Neural cell (in vitro differentiated cells): Measurements from ENCODE around the gene TMEM9. TPM values are rescaled to one million over a fixed set of nuclear protein-coding genes. Genes with fewer than 3 reads are reported as not detected.
"Not testable (repeated sequence)": the region's sequence is repeated elsewhere in the genome, so short reads cannot be mapped to it uniquely, and the experiment has no call there.

Source experiments
- H2AFZ ChIP-seq: fragments of 200-600, 300-800 bp; sonication (generic), shearing (Covaris generic); 2 replicates; pipeline ENCODE4 v1.6.0; 2014; ENCODE audit warnings: low read depth, mild to moderate bottlenecking, antibody characterized with exemption, low read length, moderate library complexity
- H3F3A ChIP-seq: fragments of 200-600 bp; shearing (Covaris generic); 2 replicates; pipeline ENCODE4 v1.6.1; 2016; ENCODE audit warnings: mild to moderate bottlenecking, moderate library complexity, mixed read lengths, antibody characterized with exemption, low read length; ENCODE audit not compliant: insufficient read depth, poor library complexity, severe bottlenecking
- H3K27ac ChIP-seq: fragments of 200-600, 300-800 bp; sonication (generic), shearing (Covaris generic); 2 replicates; pipeline ENCODE4 v1.5.1; 2014; ENCODE audit warnings: mild to moderate bottlenecking, low read length, moderate library complexity
- H3K27me3 ChIP-seq: fragments of 300-800, 200-600 bp; sonication (generic), shearing (Covaris generic); 2 replicates; pipeline ENCODE4 v1.6.0; 2014; ENCODE audit warnings: mild to moderate bottlenecking, low read depth, low read length, moderate library complexity; ENCODE audit not compliant: insufficient read depth
- H3K36me3 ChIP-seq: fragments of 300-800, 200-600 bp; sonication (generic), shearing (Covaris generic); 2 replicates; pipeline ENCODE4 v1.5.1; 2014; ENCODE audit warnings: mild to moderate bottlenecking, antibody characterized with exemption, low read length, moderate library complexity; ENCODE audit not compliant: insufficient read depth
- H3K4me2 ChIP-seq: fragments of 300-800, 200-600 bp; sonication (generic), shearing (Covaris generic); 2 replicates; pipeline ENCODE4 v1.6.0; 2014; ENCODE audit warnings: mild to moderate bottlenecking, low read length
- H3K4me3 ChIP-seq: fragments of 300-800, 200-600 bp; sonication (generic), shearing (Covaris generic); 2 replicates; pipeline ENCODE4 v1.5.1; 2014; ENCODE audit warnings: mild to moderate bottlenecking, low read length, moderate library complexity
- H3K79me2 ChIP-seq: fragments of 200-600 bp; shearing (Covaris generic); replicated peaks from 2 replicates; pipeline ENCODE4 v1.6.0; 2014; ENCODE audit warnings: mild to moderate bottlenecking, low read length, moderate library complexity; ENCODE audit not compliant: insufficient read depth
- H3K9ac ChIP-seq: fragments of 300-800, 200-600 bp; sonication (generic), shearing (Covaris generic); 2 replicates; pipeline ENCODE4 v1.6.1; 2016; ENCODE audit warnings: mild to moderate bottlenecking, low read length, mixed read lengths
- H3K9me2 ChIP-seq: fragments of 200-600 bp; shearing (Covaris generic); 2 replicates; pipeline ENCODE4 v1.6.1; 2016; ENCODE audit warnings: mild to moderate bottlenecking, low read length, mixed read lengths; ENCODE audit not compliant: insufficient read depth
- H3K9me3 ChIP-seq: fragments of 200-600, 300-800 bp; sonication (generic), shearing (Covaris generic); 2 replicates; pipeline ENCODE4 v1.6.1; 2016; ENCODE audit warnings: mild to moderate bottlenecking, mixed run types, low read length, moderate library complexity, mixed read lengths
- H4K20me1 ChIP-seq: fragments of 200-600 bp; shearing (Covaris generic); 2 replicates; pipeline ENCODE4 v1.6.1; 2016; ENCODE audit warnings: mild to moderate bottlenecking, mixed run types; ENCODE audit not compliant: insufficient read depth
- EP300 ChIP-seq: fragments of 450-650 bp; conservative IDR thresholded peaks from 2 replicates; pipeline ENCODE4 v1.6.1; 2014; ENCODE audit warnings: antibody characterized with exemption, mild to moderate bottlenecking, moderate library complexity; ENCODE audit not compliant: poor library complexity, severe bottlenecking
- EZH2 ChIP-seq: fragments of 200-600, 300-800 bp; shearing (Covaris generic), sonication (generic); IDR thresholded peaks from 2 replicates; pipeline ENCODE4 v1.6.1; 2014; ENCODE audit warnings: antibody characterized with exemption, low read length, borderline replicate concordance, mild to moderate bottlenecking; ENCODE audit not compliant: insufficient read depth, poor library complexity, severe bottlenecking
- MXI1 ChIP-seq: fragments of 450-650 bp; conservative IDR thresholded peaks from 2 replicates; pipeline ENCODE4 v1.6.1; 2014; ENCODE audit warnings: antibody characterized with exemption, mild to moderate bottlenecking; ENCODE audit not compliant: poor library complexity, severe bottlenecking
- POLR2AphosphoS5 ChIP-seq: IDR thresholded peaks from 2 replicates; pipeline ENCODE4 v1.6.1; 2012
- RAD21 ChIP-seq: fragments of 450-650 bp; conservative IDR thresholded peaks from 2 replicates; pipeline ENCODE4 v1.6.1; 2014; ENCODE audit warnings: antibody characterized with exemption, mild to moderate bottlenecking, moderate library complexity
- SMC3 ChIP-seq: fragments of 450-650 bp; conservative IDR thresholded peaks from 2 replicates; pipeline ENCODE4 v1.6.1; 2014; ENCODE audit warnings: antibody characterized with exemption, mild to moderate bottlenecking, moderate library complexity; ENCODE audit not compliant: poor library complexity
- TAF1 ChIP-seq: IDR thresholded peaks from 2 replicates; pipeline ENCODE4 v1.6.1; 2012; ENCODE audit warnings: low read depth
- polyA plus RNA-seq: library from polyadenylated mRNA; depleted of rRNA; stranded (reverse); fragments of >200 nt; gene quantifications from 2 replicates; pipeline ENCODE4 v1.2.3, GENCODE V29; 2014
- TF ChIP-seq, protein P1 (sequence below): IDR thresholded peaks from 2 replicates; pipeline ENCODE4 v1.6.1; 2012; ENCODE audit warnings: borderline replicate concordance
- TF ChIP-seq, protein P2 (sequence below): fragments of 450-650 bp; IDR thresholded peaks from 2 replicates; pipeline ENCODE4 v1.5.1; 2014; ENCODE audit warnings: antibody characterized with exemption, mild to moderate bottlenecking, moderate library complexity; ENCODE audit not compliant: poor library complexity, severe bottlenecking

TMEM9 gene
- polyA plus RNA-seq, 1 donor from 2014 or later = 182 TPM

DNA sequence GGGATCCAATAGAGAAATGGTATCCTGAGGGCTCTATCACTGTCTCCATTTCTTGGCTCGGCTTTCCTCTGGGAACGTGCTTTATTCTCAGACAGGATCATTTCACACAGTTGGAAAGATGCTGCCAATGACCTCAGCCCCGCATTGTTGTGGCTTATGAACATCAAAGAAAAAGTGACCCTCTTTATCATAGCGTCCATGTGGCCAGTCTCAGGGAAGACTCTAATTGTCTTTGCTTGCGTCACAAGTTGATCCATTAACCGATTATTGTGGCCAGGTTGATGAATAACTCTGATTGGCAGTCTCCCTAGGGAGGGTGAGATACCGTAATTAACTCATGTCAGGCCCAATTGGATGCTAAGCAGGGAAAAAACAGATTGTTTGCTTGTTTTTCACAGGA lies 10.4 kb upstream of the TMEM9 start:
- no peaks in the 10 kb centered on the region for H3K79me2 ChIP-seq
- no peaks in the 10 kb centered on the region for H3F3A ChIP-seq
- H3K4me2 ChIP-seq = no peak overlapping the region
- no peaks in the 10 kb centered on the region for H3K27me3 ChIP-seq
- H3K9me2 ChIP-seq = no peaks in the 10 kb centered on the region
- H2AFZ ChIP-seq = no peak overlapping the region
- no peaks in the 10 kb centered on the region for H4K20me1 ChIP-seq
- no peak overlapping the region for H3K4me3 ChIP-seq
- H3K9ac ChIP-seq = no peak overlapping the region
- H3K27ac ChIP-seq = no peak overlapping the region
- no peaks in the 10 kb centered on the region for H3K36me3 ChIP-seq
- TF ChIP-seq, protein P1, sequence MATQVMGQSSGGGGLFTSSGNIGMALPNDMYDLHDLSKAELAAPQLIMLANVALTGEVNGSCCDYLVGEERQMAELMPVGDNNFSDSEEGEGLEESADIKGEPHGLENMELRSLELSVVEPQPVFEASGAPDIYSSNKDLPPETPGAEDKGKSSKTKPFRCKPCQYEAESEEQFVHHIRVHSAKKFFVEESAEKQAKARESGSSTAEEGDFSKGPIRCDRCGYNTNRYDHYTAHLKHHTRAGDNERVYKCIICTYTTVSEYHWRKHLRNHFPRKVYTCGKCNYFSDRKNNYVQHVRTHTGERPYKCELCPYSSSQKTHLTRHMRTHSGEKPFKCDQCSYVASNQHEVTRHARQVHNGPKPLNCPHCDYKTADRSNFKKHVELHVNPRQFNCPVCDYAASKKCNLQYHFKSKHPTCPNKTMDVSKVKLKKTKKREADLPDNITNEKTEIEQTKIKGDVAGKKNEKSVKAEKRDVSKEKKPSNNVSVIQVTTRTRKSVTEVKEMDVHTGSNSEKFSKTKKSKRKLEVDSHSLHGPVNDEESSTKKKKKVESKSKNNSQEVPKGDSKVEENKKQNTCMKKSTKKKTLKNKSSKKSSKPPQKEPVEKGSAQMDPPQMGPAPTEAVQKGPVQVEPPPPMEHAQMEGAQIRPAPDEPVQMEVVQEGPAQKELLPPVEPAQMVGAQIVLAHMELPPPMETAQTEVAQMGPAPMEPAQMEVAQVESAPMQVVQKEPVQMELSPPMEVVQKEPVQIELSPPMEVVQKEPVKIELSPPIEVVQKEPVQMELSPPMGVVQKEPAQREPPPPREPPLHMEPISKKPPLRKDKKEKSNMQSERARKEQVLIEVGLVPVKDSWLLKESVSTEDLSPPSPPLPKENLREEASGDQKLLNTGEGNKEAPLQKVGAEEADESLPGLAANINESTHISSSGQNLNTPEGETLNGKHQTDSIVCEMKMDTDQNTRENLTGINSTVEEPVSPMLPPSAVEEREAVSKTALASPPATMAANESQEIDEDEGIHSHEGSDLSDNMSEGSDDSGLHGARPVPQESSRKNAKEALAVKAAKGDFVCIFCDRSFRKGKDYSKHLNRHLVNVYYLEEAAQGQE = no peak
- no peak for TF ChIP-seq EZH2
- TF ChIP-seq SMC3 = no peak
- no peak for TF ChIP-seq EP300
- TF ChIP-seq, protein P2, sequence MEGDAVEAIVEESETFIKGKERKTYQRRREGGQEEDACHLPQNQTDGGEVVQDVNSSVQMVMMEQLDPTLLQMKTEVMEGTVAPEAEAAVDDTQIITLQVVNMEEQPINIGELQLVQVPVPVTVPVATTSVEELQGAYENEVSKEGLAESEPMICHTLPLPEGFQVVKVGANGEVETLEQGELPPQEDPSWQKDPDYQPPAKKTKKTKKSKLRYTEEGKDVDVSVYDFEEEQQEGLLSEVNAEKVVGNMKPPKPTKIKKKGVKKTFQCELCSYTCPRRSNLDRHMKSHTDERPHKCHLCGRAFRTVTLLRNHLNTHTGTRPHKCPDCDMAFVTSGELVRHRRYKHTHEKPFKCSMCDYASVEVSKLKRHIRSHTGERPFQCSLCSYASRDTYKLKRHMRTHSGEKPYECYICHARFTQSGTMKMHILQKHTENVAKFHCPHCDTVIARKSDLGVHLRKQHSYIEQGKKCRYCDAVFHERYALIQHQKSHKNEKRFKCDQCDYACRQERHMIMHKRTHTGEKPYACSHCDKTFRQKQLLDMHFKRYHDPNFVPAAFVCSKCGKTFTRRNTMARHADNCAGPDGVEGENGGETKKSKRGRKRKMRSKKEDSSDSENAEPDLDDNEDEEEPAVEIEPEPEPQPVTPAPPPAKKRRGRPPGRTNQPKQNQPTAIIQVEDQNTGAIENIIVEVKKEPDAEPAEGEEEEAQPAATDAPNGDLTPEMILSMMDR = no peak
- no peak for TF ChIP-seq TAF1
- no peak for TF ChIP-seq POLR2AphosphoS5
- TF ChIP-seq MXI1 = no peak
- TF ChIP-seq RAD21 = no peak
- no peaks in the 10 kb centered on the region for H3K9me3 ChIP-seq

DNA sequence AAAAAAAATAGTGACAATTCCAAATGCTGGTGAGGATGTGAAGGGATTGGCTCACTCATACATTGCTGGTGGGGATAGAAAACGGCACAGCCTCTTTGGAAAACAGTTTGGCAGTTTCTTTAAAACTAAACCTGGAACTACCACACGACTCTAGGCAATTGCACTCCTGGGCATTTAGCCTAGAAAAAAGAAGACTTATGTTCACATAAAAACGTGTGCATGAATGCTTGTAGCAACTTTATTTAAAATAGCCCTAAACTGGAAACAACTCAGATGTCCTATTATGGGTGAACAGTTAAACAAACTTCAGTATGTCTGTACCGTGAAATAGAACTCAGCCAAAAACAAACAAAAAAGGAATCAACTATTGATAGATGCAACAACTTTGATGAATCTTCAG lies 9.4 kb upstream of the TMEM9 start:
- Histone ChIP-seq H3K27ac (no peak overlapping the region), H3K79me2 (no peaks in the 10 kb centered on the region), H3F3A (no peaks in the 10 kb centered on the region), H3K27me3 (no peaks in the 10 kb centered on the region), H2AFZ (no peak overlapping the region), H3K9me2 (no peaks in the 10 kb centered on the region), H3K4me3 (no peak overlapping the region), H4K20me1 (no peaks in the 10 kb centered on the region), H3K9ac (no peak overlapping the region), H3K36me3 (no peaks in the 10 kb centered on the region), H3K9me3 (no peaks in the 10 kb centered on the region), H3K4me2 (no peak overlapping the region)
- TF ChIP-seq EP300 (no peak), POLR2AphosphoS5 (no peak), EZH2 (no peak)

DNA sequence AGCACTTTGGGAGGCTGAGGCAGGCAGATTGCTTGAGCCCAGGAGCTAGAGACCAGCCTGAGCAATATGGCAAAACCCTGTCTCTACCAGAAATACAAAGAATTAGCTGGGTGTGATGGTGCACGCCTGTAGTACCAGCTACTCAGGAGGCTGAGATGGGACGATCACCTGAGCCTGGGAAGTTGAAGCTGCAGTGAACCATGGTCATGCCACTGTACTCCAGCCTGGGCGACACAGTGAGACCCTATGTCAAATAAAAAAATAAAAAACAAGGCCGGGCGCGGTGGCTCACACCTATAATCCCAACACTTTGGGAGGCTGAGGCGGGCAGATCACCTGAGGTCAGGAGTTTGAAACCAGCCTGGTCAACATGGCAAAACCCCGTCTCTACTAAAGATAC lies 8.8 kb upstream of the TMEM9 start:
- not testable (repeated sequence) for H3K9me2 ChIP-seq, H3K9me3 ChIP-seq, H3F3A ChIP-seq, H2AFZ ChIP-seq, H3K4me2 ChIP-seq, H3K27ac ChIP-seq, H3K79me2 ChIP-seq, H3K27me3 ChIP-seq, H3K36me3 ChIP-seq, H4K20me1 ChIP-seq, H3K9ac ChIP-seq, H3K4me3 ChIP-seq
